HG02884 (cell line): Measurements from ENCODE around the gene HIBADH.
"Not testable (repeated sequence)": the region's sequence is repeated elsewhere in the genome, so short reads cannot be mapped to it uniquely, and the experiment has no call there.

Experiments used
- ATAC-seq: cut with Tn5 transposase; IDR thresholded peaks from one replicate; pipeline ENCODE4 v1.9.1; 2021; ENCODE audit warnings: mild to moderate bottlenecking, moderate library complexity; ENCODE audit not compliant: unreplicated experiment

Gene HIBADH

DNA sequence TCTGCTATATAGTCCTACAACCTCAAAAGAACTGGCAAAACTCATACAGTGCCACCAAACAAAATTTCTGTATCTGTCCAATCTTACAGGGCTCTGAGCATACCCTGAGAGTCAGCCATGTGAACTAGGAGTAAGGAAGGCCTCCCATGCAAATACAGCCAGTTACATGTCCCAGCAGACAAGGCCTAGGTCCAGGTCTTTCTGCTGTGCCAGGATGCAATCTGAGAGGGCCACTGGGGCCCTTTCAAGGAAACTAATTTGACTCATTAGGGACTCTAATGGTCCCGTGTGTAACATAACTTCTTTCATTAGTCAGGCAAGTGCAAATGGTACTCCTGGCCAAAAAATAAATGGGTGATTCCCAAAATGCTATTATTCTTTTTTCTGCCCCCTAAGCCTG lies 17.9 kb upstream of the HIBADH start:
- no peak for ATAC-seq

DNA sequence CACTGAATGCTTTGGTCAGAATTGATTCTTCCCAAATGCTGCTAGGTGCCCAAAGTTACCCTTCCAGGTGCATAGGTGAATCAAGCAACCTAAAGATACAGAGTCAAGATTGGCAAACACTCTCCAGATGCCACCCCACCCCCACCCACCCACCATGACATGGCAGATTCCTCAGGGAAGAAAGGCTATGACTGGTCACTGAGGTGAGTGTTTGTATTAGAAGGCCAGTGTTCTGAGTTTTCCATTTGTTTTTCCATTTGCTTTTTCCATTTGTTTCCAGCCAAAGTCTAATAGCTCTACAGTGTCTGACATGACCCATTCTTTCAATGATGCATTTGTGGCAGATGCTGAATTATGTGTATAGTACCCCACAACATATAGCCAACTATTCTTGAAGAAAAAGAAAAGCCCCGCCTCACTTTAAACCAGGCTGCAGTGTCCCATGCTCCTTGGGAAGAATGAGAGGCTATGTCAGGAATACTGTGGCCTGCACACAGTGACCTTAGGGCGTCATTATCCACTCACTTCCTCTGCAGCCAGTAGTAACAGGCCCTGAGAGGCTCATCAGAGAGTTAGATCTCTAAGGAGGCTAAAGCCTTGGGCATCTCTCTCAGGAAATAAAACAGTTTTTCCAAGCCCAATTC lies 16.1 kb upstream of the HIBADH start:
- no peak for ATAC-seq

DNA sequence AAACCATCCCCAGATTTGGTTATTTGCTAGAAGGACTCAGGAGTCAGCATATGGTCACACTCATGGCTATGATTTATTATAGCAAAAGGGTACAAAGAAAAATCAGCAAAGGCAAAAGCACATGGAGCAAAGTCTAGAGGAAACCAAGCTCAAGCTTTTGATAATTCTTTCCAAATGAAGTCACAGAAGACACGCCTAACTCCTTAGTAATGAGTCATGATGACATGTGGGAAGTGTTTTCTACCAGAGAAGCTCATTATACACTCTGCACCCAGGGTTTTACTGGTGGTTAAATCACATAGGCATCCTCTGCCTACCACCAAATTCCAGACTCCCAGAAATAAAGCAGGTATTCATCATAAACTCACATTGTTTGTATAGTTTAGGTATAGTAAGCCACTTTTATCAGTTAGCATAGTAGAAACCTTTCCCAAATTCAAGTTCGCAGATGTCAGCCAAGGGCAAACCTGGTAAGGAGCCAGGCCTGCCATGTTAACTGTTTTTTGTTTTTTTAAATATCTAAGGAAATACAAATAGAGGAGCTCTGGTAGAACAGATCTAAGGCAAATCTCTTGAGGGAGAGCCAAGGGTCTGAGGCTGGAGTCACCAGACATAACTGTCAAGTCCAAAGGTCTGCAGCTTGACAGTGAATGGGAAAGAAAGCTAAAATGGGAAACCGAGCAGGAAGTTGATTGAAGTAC lies 15.4 kb upstream of the HIBADH start:
- ATAC-seq = no peak

DNA sequence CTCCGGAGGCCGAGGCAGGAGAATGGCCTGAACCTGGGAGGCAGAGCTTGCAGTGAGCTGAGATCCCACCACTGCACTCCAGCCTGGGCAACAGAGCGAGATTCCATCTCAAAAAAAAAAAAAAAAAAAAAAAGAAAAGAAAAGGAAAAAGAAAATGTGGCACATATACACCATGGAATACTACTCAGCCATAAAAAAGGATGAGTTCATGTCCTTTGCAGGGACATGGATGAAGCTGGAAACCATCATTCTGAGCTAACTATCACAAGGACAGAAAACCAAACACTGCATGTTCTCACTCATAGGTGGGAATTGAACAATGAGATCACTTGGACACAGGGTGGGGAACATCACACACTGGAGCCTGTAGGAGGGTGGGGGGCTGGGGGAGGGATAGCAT lies 11.4 kb upstream of the HIBADH start:
- ATAC-seq = not testable (repeated sequence)

DNA sequence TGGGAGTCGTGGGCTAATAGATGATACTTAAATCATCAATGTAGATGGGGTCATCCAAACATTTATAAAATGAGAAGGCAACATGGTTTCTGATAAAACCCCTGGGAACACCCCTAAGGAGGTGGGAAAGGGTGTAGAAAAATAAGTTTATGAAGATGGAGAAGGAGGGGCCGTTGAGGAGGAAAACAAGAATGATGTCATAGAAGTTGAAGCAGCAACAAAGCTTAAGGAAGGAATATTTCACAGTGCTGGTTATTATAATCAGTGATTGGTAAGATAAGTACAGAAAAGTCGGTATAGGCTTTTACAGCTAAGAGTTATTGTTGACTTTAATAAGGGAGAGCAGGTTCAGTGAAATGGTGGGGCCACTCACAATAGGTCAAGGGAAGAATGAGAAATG lies 9.0 kb upstream of the HIBADH start:
- no peak for ATAC-seq

DNA sequence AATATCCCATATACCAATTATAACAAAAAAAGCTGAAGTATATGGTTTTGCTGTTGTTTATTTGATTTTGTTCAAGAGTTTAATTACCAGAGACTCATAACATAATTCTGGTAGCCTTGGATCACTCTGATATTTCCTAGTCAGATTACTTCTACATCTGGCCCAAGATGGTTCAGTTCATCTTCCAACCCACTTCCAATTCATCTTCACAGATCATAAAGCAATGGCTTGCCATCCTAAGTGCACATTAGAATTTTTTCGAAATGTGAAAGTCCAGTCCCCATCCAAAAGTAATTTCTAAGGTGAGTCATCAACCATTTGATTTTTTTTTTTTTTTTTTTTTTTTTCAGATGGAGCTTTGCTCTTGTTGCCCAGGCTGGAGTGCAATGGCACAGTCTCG lies 8.0 kb upstream of the HIBADH start:
- no peak for ATAC-seq

DNA sequence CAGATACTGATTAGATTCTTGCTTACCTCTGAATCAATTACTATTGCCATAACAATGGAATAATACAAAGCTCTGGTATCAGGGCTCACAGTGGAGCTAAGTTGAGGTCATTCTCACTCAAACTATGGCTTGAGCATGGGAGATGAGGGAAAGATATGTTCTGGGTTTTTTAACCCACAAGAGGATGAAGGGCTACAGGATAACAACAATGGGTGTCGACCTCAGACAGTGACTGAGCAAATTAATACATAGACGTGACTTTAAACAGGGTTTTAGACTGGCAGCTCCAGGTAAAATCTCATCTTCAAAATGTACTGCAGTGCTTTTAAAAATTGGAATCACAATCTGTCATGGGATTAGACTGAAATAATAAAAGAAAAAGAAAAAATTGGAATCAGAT lies 7.5 kb upstream of the HIBADH start:
- no peak for ATAC-seq

DNA sequence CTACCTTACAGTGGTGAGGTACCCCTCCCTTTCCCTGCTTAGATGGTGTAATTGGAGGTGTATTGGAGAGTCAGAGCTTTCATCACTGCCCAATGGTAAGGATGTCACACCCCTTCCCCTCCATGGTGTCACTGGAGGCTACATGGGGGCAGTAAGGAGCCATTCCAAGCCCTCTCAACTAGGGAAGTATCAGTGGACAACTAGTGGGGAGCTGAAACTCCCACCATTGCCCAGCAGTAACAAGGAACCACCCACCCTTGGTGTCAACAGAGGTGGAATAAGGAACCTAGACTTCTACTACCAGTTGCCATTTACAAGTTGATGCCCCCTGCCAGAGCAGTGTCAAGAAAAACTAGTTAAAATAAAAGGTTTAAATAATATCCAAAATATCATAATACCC lies 2.8 kb upstream of the HIBADH start:
- no peak for ATAC-seq

DNA sequence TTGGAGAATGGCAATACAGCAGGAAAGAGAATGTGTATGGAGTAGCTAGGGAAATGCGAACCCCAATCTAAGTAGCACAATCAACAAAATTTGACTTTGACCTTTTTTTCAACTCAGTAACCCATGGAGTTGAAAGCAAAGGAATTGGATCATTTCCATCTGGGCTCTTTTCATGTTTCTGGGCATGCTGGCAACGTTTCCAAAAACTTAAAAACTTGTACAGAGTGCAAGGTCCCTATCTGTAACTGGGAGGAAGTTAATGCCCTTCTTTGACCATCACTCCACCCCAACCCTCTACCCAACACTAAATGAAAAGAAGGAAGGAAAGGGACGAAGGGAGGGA lies 1.3 kb upstream of the HIBADH start:
- ATAC-seq = no peak

DNA sequence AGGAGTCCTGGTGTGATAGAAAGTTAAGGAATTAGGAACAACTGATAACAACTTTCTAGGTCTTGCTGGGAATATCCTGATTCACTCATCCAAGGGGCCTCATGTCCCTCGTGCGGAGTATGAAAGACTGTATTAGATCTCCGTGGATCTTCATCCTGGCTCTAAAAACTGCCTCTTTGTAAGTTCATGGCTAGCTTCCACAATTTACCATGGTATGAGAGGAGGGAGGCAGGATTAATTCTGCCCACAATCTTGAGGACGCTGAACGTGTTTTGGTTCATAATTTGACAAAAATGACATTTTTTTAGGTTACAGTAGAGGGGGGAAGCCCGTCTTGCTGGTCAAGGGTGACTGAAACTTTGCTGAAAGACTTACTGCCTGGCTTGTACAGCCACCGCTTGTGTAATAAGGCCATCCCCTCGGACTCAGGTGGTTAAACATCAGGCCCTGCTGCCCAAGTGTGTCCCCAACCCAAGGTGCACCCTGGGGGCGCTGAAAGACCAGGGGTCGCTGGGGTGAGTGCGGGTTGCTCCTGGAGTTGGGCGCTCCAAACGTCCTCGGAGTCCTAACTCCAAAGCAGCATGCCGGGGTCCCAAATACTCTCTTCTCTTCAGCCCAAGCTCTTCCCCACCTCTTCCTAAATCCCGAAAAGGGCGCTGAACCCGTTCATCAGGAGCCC lies 733 bp downstream of the HIBADH start:
- ATAC-seq = no peak

DNA sequence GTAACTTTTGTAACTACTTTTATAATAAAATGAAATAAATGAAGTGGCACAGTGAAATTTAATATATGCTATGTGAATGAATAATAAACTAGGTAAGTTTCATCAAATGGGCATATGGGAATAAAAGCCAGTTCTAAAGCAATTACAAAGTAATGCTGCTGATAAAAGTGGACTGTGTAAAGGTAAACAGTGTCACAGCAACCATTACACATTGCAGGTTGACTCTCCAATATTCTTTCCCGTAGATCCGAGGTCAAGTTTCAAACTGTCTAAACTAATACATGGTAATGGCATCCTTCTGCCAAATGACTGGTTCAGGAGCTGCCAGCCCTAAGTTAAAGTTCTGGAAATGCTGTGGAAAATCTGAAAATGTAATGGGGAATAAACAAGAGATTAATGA lies 6.0 kb downstream of the HIBADH start:
- ATAC-seq = no peak

DNA sequence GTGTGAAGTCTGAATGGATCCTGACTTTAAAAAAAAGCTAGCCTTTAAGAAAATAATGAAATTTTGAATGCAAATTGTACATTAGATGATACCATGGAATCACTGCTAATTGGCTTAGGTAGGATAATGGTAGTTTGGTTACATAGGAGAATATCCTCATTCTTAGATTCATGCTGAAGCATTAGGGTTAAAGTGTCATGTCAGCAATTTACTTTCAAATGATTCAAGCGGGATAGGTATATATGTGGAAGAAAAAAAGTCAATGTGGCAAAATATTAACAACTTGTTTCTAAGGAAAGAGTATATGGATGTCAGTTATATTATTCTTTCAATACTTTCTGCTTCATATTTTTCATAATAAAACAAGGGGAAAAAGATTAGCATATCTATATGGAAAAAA lies 7.5 kb downstream of the HIBADH start:
- no peak for ATAC-seq

DNA sequence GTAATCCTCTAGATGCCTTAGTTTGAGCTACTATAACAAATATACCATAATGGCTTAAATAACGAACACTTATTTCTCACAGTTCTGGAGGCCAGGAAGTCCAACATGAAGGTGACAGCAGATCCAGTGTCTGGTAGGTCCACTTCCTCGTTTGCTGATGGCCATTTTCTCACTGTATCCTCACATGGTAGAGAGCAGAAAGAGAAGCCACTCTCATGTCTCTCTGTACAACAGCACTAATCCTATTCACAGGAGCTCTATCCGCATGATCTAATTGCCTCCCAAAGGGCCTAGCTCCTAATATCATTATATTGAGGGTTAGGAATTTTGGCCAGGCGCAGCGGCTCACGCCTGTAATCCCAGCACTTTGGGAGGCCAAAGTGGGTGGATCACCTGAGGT lies 10.2 kb downstream of the HIBADH start:
- no peak for ATAC-seq

DNA sequence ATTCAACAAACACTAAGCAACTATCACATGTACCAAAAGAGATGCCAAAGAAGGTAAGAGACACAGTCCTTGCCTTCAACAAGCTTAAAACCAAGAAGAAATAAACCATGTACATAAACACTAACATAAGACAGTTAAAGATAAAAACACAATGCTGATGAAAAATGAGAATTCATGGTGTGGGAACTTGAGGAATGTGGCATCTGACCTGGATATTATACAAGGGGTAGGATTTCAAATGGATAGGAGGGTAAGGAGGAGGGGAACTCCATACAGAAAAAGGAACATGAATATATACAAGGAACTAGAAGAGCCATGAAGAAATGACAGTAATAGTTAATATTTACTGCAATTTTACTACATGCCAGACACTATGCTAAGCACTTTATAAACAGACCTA lies 11.0 kb downstream of the HIBADH start:
- ATAC-seq = no peak

DNA sequence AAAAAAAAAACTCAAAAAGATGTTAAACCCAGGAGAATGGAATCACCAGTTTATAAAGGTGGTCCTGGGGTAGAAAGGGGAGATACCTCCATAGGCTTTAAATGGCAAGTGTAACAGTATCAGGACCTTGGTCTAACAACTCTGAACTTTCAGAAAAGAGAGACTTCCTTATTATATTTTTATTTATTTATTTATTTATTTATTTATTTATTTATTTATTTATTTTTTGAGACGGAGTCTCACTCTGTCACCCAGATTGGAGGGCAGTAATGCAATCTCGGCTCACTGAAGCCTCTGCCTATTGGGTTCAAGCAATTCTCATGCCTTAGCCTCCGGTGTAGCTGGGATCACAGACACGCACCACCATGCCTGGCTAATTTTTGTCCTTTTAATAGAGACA lies 12.4 kb downstream of the HIBADH start:
- ATAC-seq = no peak

DNA sequence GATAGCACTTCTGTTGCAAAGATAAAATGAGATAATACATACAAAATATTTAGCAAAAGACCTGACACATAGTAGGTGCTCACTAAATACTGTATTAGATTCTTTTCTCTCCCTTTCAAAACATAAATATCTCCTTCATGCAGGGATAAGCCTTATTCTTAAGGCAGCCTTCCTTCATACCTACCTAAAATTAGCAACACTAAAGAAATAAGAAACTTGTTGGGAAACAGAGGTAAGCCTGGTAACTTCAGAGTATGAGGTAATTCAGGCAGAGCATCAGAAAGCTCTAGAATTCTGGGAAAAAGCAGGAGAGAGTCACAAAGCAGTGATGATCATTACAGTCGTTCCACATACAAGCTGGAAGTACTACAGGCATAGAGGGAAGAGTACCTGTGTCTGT lies 15.2 kb downstream of the HIBADH start:
- no peak for ATAC-seq

DNA sequence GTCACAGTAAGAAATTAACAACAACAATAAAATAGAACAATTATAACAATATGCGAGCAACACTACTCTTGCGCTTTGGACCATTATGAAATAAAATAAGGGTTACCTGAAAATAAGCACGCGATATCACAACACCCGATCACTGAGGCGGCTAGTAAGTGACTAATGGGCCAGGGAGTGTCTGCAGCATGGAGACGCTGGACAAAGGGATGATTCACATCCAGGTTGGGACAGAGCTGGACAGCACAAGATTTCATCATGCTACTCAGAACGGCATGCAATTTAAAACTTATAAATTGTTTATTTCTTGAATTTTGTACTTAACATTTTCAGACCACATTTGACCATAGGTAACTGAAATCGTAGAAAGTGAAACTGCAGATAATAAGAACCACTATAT lies 15.6 kb downstream of the HIBADH start:
- ATAC-seq = no peak

DNA sequence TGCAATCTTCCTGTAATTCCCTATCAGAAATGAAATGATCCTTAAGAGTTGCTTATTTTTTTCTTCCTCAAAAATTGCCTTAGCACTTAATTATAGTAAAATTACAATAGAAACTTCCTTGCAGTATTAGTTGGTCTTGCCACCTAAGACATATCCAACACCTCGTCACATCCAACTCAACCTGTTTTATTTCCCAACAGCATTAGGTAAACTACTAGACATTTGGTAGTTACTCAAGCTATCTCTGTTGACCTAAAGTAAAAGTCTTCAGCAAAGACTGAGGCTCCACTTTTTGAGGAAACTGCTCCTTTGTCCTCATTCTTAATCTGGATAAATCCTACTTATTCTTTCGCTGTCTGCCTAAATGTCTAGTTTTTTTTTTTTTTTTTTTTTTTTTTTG lies 20.4 kb downstream of the HIBADH start:
- no peak for ATAC-seq

DNA sequence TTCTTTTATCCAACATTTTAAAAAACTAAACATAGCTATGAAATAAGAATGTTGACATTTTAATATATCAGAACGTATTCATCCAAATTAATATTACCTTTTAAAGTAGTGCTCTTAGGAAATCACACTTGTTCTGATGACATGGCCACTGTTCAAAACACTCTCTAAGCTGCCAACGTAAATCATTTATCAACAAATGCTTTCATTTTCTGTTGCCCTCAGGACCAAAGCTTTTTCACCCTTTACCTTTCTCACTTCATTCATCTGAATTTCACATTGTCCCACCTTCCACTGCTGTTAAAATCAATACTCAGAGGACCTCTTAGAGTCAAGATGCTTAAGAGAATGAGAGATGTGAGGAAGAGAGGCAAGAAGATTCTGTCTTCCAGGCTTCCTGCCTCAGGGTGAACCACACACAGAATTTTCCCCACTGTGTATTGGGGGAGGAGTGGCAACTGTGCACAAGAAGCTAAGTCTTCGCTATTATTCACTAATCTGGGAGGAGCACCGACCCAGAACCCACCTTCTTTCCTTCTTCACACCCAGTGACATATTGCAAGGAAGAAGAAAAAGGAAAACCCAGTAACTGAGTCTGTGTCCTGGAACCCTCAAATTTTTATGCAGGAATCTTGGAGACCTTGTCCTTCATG lies 21.0 kb downstream of the HIBADH start:
- no peak for ATAC-seq

DNA sequence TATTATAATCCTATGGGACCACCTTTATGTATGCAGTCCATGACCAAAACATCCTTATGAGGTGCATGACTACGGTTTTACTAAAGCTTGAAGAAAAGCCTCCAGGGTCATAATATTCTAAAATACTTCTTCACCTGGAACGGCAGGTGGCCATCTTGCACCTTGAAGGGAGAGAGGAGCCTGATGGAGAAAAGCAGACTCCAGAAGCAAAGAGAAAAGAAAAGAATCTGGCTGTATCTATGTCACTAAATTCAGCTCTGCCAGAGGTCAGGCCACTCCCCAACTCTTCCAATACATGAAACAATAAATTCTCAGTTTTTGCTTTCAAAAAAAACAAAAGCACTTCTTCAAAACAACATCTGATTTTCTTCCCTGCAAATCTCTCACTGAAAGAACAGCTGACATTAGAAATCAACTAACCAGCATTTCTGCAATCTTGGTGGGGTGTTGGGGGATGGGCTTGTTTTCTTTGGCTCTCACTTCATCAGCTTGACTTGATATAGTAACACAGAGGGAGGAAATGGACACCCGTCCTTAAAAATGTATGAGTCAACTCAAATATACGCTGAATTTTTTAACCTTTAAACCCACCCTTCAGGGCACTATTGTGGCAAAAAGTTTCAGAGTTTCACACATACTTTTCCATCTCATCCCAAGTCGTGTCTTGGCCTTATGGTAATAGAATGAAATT lies 21.7 kb downstream of the HIBADH start:
- ATAC-seq = no peak

DNA sequence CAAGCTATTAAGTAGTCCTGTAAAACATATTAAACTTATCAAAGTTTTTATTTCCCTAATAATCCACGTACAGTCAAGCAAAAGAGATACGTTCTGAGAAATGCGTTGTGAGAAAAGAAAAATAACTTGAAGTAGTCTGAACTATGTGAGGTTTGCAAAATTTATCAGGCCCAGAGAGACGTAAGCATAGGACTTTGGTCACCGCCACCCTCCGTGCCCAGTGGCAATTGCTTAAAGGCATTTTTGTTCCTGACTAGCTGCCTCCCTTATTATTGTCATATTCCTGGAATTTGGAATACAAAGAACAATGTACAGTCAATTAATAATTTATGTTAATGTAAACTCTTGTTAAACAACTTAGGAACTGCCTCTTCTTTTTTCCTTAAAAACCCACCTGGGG lies 22.8 kb downstream of the HIBADH start:
- no peak for ATAC-seq
